ENCODE measurements around the gene IP6K2. TPM values are rescaled to one million over a fixed set of nuclear protein-coding genes. Genes with fewer than 3 reads are reported as not detected.

Gene IP6K2
- total and polyA plus RNA-seq, 10 of the 15 experiments (the other 5 are each of a cell fraction or from before 2014, with no cell fraction given), result 25.8 to 95.9 (median 69.0) TPM

GRCh38 chr3:48656061-48656840, 60.8 kb downstream of the IP6K2 start:
- no peak overlapping the region for H3K9ac ChIP-seq (ENCODE audit: control insufficient read depth, insufficient read depth, low read length)
- ATAC-seq, result peak; percentile 88
- H3K27me3 ChIP-seq (replicated peaks in 1 of 2; ENCODE audit: control insufficient read depth in 2 of 2, insufficient read depth in 2 of 2, low read length in 1 of 2), result peaks cover 0 to 2% of the 10 kb centered on the region in 2 experiments; a peak in 1 of 4 replicates
- H2AFZ ChIP-seq (ENCODE audit: control insufficient read depth, low read depth, low read length), result peak overlapping the region; percentile 1; the same call in 1 of the 2 replicates
- H3K4me3 ChIP-seq, result peak overlapping the region; percentile 61; the same call in 1 of the 2 replicates
- no TSS peak for BruUV-seq (replicated peaks)
- peak overlapping the region; percentile 54 for H3K4me2 ChIP-seq (ENCODE audit: control insufficient read depth, insufficient read depth)
- CTCF ChIA-PET, result interaction anchor here (0.6 to 0.8 kb wide), 3 partner anchors 28 to 108 kb away, joined by 3 to 4 read pairs (median 4); no protein-coding TSS in a partner anchor
- WGBS (ENCODE audit: insufficient coverage, insufficient replicate concordance, low lambda C conversion rate, missing lambda C conversion rate), result 25% methylated on average over 59 of the region's 94 CpGs
- intact Hi-C loops (cut with micrococcal nuclease; ENCODE audit: unreplicated experiment), result no loop called here
- H4K20me1 ChIP-seq (ENCODE audit: control insufficient read depth, insufficient read depth), result no peaks in the 10 kb centered on the region
- SMC1A ChIA-PET (ENCODE audit: uncharacterized antibody, unreplicated experiment), result no interaction called here
- FAIRE-seq, result no peak
- RAD21 ChIA-PET (ENCODE audit: unreplicated experiment), result interaction anchor here (0.6 kb wide), 1 partner anchor 177 kb away, joined by 3 read pairs; no protein-coding TSS in a partner anchor
- POLR2A ChIA-PET, result no interaction called here
- DNase-seq (ENCODE audit: low read depth, low spot score), result no peak
- in situ Hi-C loops (cut with MboI), result no loop called here
- no peaks in the 10 kb centered on the region; the same call in 2 of the 3 replicates for H3K9me3 ChIP-seq (replicated peaks; ENCODE audit: control insufficient read depth, insufficient read depth, low read length)
- H3K4me1 ChIP-seq (ENCODE audit: control insufficient read depth, insufficient read depth, low read length), result 0 out of 2 replicates have a peak, but pooled peaks cover 3% of the 10 kb centered on the region
- H3K79me2 ChIP-seq (ENCODE audit: control insufficient read depth, insufficient read depth, low read length), result no peaks in the 10 kb centered on the region
- H3K36me3 ChIP-seq (ENCODE audit: control insufficient read depth in 2 of 2, insufficient read depth in 2 of 2, low read length in 1 of 2), result no peaks in the 10 kb centered on the region
- no peak overlapping the region for H3K27ac ChIP-seq (ENCODE audit: control insufficient read depth, insufficient read depth)
- TF ChIP-seq MTA3 (IDR thresholded peaks at IDR 0.05; ENCODE audit: borderline replicate concordance, low read length) (no peak), DPF2 (IDR thresholded peaks at IDR 0.05) (peak; percentile 53; the same call in 1 of the 2 replicates), MYC (IDR thresholded peaks at IDR 0.05; ENCODE audit: insufficient read depth, insufficient read length, insufficient replicate concordance, low read length, severe bottlenecking) (no peak), GATAD2B (conservative IDR thresholded peaks at IDR 0.05; ENCODE audit: low read depth) (peak; percentile 91), RBBP5 (conservative IDR thresholded peaks at IDR 0.05) (no peak), NR2C2 (IDR thresholded peaks at IDR 0.05; ENCODE audit: borderline replicate concordance, control insufficient read depth, insufficient read length, low read depth) (no peak), ZBED1 (IDR thresholded peaks at IDR 0.05; ENCODE audit: borderline replicate concordance) (no peak), ZNF24 (IDR thresholded peaks at IDR 0.05) (no peak), ZNF207 (IDR thresholded peaks at IDR 0.05; ENCODE audit: borderline replicate concordance) (peak; percentile 71; the same call in 1 of the 2 replicates), SRF (IDR thresholded peaks at IDR 0.05; ENCODE audit: low read depth in 2 of 2, low read length in 2 of 2) (no peak), ZBTB11 (CRISPR knock-in tag; IDR thresholded peaks at IDR 0.05) (no peak), RELA (IDR thresholded peaks at IDR 0.05; ENCODE audit: borderline replicate concordance, partially characterized antibody) (no peak), BCLAF1 (IDR thresholded peaks at IDR 0.05) (no peak), SMC3 (IDR thresholded peaks at IDR 0.05; ENCODE audit: borderline replicate concordance, low read length) (peak; percentile 15; the same call in 1 of the 2 replicates), BACH1 (IDR thresholded peaks at IDR 0.05; ENCODE audit: borderline replicate concordance) (peak; percentile 40; the same call in 1 of the 2 replicates), SREBF2 (IDR thresholded peaks at IDR 0.05; ENCODE audit: low read length) (no peak), ZSCAN29 (IDR thresholded peaks at IDR 0.05) (no peak), IKZF1 (conservative IDR thresholded peaks at IDR 0.05) (peak; percentile 35; the same call in 1 of the 2 replicates), YY1 (IDR thresholded peaks at IDR 0.05; ENCODE audit: low read depth, low read length) (0 out of 2 replicates have a peak, but pooled peaks have one; percentile 37)

Measured in GM12878 (cell line).